Neural cell (in vitro differentiated cells): ENCODE results near the gene SHTN1. TPM values are rescaled to one million over a fixed set of nuclear protein-coding genes. Genes with fewer than 3 reads are reported as not detected.

Experiments
- H2AFZ ChIP-seq: fragments of 200-600, 300-800 bp; sonication (generic), shearing (Covaris generic); 2 replicates; pipeline ENCODE4 v1.6.0; 2014; ENCODE audit warnings: low read depth, mild to moderate bottlenecking, antibody characterized with exemption, low read length, moderate library complexity
- H3F3A ChIP-seq: fragments of 200-600 bp; shearing (Covaris generic); 2 replicates; pipeline ENCODE4 v1.6.1; 2016; ENCODE audit warnings: mild to moderate bottlenecking, moderate library complexity, mixed read lengths, antibody characterized with exemption, low read length; ENCODE audit not compliant: insufficient read depth, poor library complexity, severe bottlenecking
- H3K27ac ChIP-seq: fragments of 200-600, 300-800 bp; sonication (generic), shearing (Covaris generic); 2 replicates; pipeline ENCODE4 v1.5.1; 2014; ENCODE audit warnings: mild to moderate bottlenecking, low read length, moderate library complexity
- H3K27me3 ChIP-seq: fragments of 300-800, 200-600 bp; sonication (generic), shearing (Covaris generic); 2 replicates; pipeline ENCODE4 v1.6.0; 2014; ENCODE audit warnings: mild to moderate bottlenecking, low read depth, low read length, moderate library complexity; ENCODE audit not compliant: insufficient read depth
- H3K36me3 ChIP-seq: fragments of 300-800, 200-600 bp; sonication (generic), shearing (Covaris generic); 2 replicates; pipeline ENCODE4 v1.5.1; 2014; ENCODE audit warnings: mild to moderate bottlenecking, antibody characterized with exemption, low read length, moderate library complexity; ENCODE audit not compliant: insufficient read depth
- H3K4me2 ChIP-seq: fragments of 300-800, 200-600 bp; sonication (generic), shearing (Covaris generic); 2 replicates; pipeline ENCODE4 v1.6.0; 2014; ENCODE audit warnings: mild to moderate bottlenecking, low read length
- H3K4me3 ChIP-seq: fragments of 300-800, 200-600 bp; sonication (generic), shearing (Covaris generic); 2 replicates; pipeline ENCODE4 v1.5.1; 2014; ENCODE audit warnings: mild to moderate bottlenecking, low read length, moderate library complexity
- H3K79me2 ChIP-seq: fragments of 200-600 bp; shearing (Covaris generic); replicated peaks from 2 replicates; pipeline ENCODE4 v1.6.0; 2014; ENCODE audit warnings: mild to moderate bottlenecking, low read length, moderate library complexity; ENCODE audit not compliant: insufficient read depth
- H3K9ac ChIP-seq: fragments of 300-800, 200-600 bp; sonication (generic), shearing (Covaris generic); 2 replicates; pipeline ENCODE4 v1.6.1; 2016; ENCODE audit warnings: mild to moderate bottlenecking, low read length, mixed read lengths
- H3K9me2 ChIP-seq: fragments of 200-600 bp; shearing (Covaris generic); 2 replicates; pipeline ENCODE4 v1.6.1; 2016; ENCODE audit warnings: mild to moderate bottlenecking, low read length, mixed read lengths; ENCODE audit not compliant: insufficient read depth
- H3K9me3 ChIP-seq: fragments of 200-600, 300-800 bp; sonication (generic), shearing (Covaris generic); 2 replicates; pipeline ENCODE4 v1.6.1; 2016; ENCODE audit warnings: mild to moderate bottlenecking, mixed run types, low read length, moderate library complexity, mixed read lengths
- H4K20me1 ChIP-seq: fragments of 200-600 bp; shearing (Covaris generic); 2 replicates; pipeline ENCODE4 v1.6.1; 2016; ENCODE audit warnings: mild to moderate bottlenecking, mixed run types; ENCODE audit not compliant: insufficient read depth
- EP300 ChIP-seq: fragments of 450-650 bp; conservative IDR thresholded peaks from 2 replicates; pipeline ENCODE4 v1.6.1; 2014; ENCODE audit warnings: antibody characterized with exemption, mild to moderate bottlenecking, moderate library complexity; ENCODE audit not compliant: poor library complexity, severe bottlenecking
- EZH2 ChIP-seq: fragments of 200-600, 300-800 bp; shearing (Covaris generic), sonication (generic); IDR thresholded peaks from 2 replicates; pipeline ENCODE4 v1.6.1; 2014; ENCODE audit warnings: antibody characterized with exemption, low read length, borderline replicate concordance, mild to moderate bottlenecking; ENCODE audit not compliant: insufficient read depth, poor library complexity, severe bottlenecking
- MXI1 ChIP-seq: fragments of 450-650 bp; conservative IDR thresholded peaks from 2 replicates; pipeline ENCODE4 v1.6.1; 2014; ENCODE audit warnings: antibody characterized with exemption, mild to moderate bottlenecking; ENCODE audit not compliant: poor library complexity, severe bottlenecking
- POLR2AphosphoS5 ChIP-seq: IDR thresholded peaks from 2 replicates; pipeline ENCODE4 v1.6.1; 2012
- RAD21 ChIP-seq: fragments of 450-650 bp; conservative IDR thresholded peaks from 2 replicates; pipeline ENCODE4 v1.6.1; 2014; ENCODE audit warnings: antibody characterized with exemption, mild to moderate bottlenecking, moderate library complexity
- SMC3 ChIP-seq: fragments of 450-650 bp; conservative IDR thresholded peaks from 2 replicates; pipeline ENCODE4 v1.6.1; 2014; ENCODE audit warnings: antibody characterized with exemption, mild to moderate bottlenecking, moderate library complexity; ENCODE audit not compliant: poor library complexity
- TAF1 ChIP-seq: IDR thresholded peaks from 2 replicates; pipeline ENCODE4 v1.6.1; 2012; ENCODE audit warnings: low read depth
- polyA plus RNA-seq: library from polyadenylated mRNA; depleted of rRNA; stranded (reverse); fragments of >200 nt; gene quantifications from 2 replicates; pipeline ENCODE4 v1.2.3, GENCODE V29; 2014
- TF ChIP-seq, protein P1 (sequence below): IDR thresholded peaks from 2 replicates; pipeline ENCODE4 v1.6.1; 2012; ENCODE audit warnings: borderline replicate concordance
- TF ChIP-seq, protein P2 (sequence below): fragments of 450-650 bp; IDR thresholded peaks from 2 replicates; pipeline ENCODE4 v1.5.1; 2014; ENCODE audit warnings: antibody characterized with exemption, mild to moderate bottlenecking, moderate library complexity; ENCODE audit not compliant: poor library complexity, severe bottlenecking

The SHTN1 gene
- polyA plus RNA-seq, 1 donor from 2014 or later: 55.8 TPM

DNA sequence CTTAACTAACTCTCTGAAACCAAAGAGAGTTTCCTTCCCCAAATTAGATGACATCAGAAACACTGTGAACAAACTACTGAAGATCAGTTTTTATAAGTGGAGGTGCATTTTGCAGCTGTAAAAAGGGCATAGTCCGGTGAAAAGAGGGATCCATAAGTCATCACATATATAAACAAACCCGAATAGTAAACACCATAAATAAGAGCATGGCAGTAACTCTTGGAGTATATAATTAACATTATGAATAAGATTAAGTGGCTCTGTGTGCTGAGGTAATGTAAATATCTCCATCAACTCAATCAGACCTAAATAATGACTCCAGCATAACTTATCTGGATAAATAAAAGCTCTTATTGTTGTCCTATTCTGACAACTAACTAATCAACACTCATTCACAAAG is 43.0 kb upstream of the SHTN1 start:
- no peak overlapping the region for H3K27ac ChIP-seq
- H3K79me2 ChIP-seq: no peaks in the 10 kb centered on the region
- TF ChIP-seq RAD21: no peak
- no peak for TF ChIP-seq MXI1
- TF ChIP-seq, protein P1, sequence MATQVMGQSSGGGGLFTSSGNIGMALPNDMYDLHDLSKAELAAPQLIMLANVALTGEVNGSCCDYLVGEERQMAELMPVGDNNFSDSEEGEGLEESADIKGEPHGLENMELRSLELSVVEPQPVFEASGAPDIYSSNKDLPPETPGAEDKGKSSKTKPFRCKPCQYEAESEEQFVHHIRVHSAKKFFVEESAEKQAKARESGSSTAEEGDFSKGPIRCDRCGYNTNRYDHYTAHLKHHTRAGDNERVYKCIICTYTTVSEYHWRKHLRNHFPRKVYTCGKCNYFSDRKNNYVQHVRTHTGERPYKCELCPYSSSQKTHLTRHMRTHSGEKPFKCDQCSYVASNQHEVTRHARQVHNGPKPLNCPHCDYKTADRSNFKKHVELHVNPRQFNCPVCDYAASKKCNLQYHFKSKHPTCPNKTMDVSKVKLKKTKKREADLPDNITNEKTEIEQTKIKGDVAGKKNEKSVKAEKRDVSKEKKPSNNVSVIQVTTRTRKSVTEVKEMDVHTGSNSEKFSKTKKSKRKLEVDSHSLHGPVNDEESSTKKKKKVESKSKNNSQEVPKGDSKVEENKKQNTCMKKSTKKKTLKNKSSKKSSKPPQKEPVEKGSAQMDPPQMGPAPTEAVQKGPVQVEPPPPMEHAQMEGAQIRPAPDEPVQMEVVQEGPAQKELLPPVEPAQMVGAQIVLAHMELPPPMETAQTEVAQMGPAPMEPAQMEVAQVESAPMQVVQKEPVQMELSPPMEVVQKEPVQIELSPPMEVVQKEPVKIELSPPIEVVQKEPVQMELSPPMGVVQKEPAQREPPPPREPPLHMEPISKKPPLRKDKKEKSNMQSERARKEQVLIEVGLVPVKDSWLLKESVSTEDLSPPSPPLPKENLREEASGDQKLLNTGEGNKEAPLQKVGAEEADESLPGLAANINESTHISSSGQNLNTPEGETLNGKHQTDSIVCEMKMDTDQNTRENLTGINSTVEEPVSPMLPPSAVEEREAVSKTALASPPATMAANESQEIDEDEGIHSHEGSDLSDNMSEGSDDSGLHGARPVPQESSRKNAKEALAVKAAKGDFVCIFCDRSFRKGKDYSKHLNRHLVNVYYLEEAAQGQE: no peak
- no peak for TF ChIP-seq POLR2AphosphoS5
- TF ChIP-seq, protein P2, sequence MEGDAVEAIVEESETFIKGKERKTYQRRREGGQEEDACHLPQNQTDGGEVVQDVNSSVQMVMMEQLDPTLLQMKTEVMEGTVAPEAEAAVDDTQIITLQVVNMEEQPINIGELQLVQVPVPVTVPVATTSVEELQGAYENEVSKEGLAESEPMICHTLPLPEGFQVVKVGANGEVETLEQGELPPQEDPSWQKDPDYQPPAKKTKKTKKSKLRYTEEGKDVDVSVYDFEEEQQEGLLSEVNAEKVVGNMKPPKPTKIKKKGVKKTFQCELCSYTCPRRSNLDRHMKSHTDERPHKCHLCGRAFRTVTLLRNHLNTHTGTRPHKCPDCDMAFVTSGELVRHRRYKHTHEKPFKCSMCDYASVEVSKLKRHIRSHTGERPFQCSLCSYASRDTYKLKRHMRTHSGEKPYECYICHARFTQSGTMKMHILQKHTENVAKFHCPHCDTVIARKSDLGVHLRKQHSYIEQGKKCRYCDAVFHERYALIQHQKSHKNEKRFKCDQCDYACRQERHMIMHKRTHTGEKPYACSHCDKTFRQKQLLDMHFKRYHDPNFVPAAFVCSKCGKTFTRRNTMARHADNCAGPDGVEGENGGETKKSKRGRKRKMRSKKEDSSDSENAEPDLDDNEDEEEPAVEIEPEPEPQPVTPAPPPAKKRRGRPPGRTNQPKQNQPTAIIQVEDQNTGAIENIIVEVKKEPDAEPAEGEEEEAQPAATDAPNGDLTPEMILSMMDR: no peak
- TF ChIP-seq EZH2: no peak
- no peak for TF ChIP-seq SMC3
- TF ChIP-seq TAF1: no peak
- TF ChIP-seq EP300: no peak
- H3K36me3 ChIP-seq: no peaks in the 10 kb centered on the region
- H4K20me1 ChIP-seq: no peaks in the 10 kb centered on the region
- H3K27me3 ChIP-seq: no peaks in the 10 kb centered on the region
- H3K9me3 ChIP-seq: no peaks in the 10 kb centered on the region
- H3K4me2 ChIP-seq: no peak overlapping the region
- H3K9ac ChIP-seq: no peak overlapping the region
- no peaks in the 10 kb centered on the region for H3F3A ChIP-seq
- no peaks in the 10 kb centered on the region for H3K9me2 ChIP-seq
- no peak overlapping the region for H3K4me3 ChIP-seq
- H2AFZ ChIP-seq: no peak overlapping the region

DNA sequence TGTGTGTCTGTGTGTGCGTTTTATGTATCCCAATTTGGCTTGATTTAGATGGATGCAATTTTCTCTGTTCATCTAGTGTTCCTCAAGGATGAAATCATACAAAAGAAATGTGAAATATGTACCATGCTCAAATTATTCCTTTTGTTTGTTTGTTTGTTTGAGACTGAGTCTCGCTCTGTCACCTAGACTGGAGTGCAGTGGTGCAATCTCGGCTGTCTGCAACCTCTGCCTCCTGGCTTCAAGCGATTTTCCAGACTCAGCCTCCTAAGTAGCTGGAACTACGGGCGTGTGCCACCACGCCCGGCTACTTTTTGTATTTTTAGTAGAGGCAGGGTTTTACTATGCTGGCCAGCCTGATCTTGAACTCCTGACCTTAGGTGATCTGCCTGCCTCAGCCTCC is 11.3 kb upstream of the SHTN1 start:
- Histone ChIP-seq H3K9me2 (no peaks in the 10 kb centered on the region), H3K36me3 (no peaks in the 10 kb centered on the region), H3F3A (no peaks in the 10 kb centered on the region), H3K9me3 (no peaks in the 10 kb centered on the region), H3K9ac (no peak overlapping the region), H3K4me2 (no peak overlapping the region), H3K27ac (no peak overlapping the region), H4K20me1 (no peaks in the 10 kb centered on the region), H3K27me3 (no peaks in the 10 kb centered on the region), H2AFZ (no peak overlapping the region), H3K4me3 (no peak overlapping the region), H3K79me2 (no peaks in the 10 kb centered on the region)
- TF ChIP-seq SMC3: no peak
- TF ChIP-seq EZH2: no peak
- no peak for TF ChIP-seq POLR2AphosphoS5
- TF ChIP-seq EP300: no peak
- TF ChIP-seq RAD21: no peak
- TF ChIP-seq, protein P1: no peak
- TF ChIP-seq, protein P2: no peak
- no peak for TF ChIP-seq MXI1
- TF ChIP-seq TAF1: no peak
